ENCODE measurements around the gene OPN5.

DNA sequence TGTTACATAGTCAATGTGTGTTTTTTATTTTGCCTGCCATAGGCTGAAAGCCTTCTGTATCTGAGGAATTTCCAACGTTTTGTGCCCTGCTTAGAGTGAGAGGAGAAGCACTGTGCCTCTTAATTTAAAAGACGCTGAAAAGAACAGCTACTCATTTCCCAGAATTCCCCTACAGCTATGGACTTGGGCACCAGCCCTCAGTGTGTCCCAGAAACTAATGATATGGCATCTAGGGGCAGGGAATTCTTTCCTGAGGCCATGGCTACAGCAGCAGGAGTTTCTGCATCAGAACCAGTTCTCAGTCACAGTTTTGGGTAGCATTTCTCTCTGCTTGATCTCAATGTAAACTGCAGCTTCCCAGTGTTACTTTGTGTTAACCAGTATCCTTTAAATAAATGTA, 20.2 kb downstream of the OPN5 start:
- TF ChIP-seq POLR2A (IDR thresholded peaks at IDR 0.05) = no peak
- TF ChIP-seq, protein P1, sequence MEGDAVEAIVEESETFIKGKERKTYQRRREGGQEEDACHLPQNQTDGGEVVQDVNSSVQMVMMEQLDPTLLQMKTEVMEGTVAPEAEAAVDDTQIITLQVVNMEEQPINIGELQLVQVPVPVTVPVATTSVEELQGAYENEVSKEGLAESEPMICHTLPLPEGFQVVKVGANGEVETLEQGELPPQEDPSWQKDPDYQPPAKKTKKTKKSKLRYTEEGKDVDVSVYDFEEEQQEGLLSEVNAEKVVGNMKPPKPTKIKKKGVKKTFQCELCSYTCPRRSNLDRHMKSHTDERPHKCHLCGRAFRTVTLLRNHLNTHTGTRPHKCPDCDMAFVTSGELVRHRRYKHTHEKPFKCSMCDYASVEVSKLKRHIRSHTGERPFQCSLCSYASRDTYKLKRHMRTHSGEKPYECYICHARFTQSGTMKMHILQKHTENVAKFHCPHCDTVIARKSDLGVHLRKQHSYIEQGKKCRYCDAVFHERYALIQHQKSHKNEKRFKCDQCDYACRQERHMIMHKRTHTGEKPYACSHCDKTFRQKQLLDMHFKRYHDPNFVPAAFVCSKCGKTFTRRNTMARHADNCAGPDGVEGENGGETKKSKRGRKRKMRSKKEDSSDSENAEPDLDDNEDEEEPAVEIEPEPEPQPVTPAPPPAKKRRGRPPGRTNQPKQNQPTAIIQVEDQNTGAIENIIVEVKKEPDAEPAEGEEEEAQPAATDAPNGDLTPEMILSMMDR (IDR thresholded peaks at IDR 0.05) = no peak

Measured in heart left ventricle (tissue), 13 donors.